ENCODE measurements around the gene AGPAT3.

- TF ChIP-seq POLR2AphosphoS5 (IDR thresholded peaks at IDR 0.05; ENCODE audit: low read depth, low read length) (no peak), POLR2A (IDR thresholded peaks at IDR 0.05; ENCODE audit: low read depth, low read length) (no peak)
Observed at GRCh38 chr21:43956670-43957035, 91.6 kb downstream of the AGPAT3 start.

All from GM12892 (cell line).